Stimulated activated CD4-positive, alpha-beta T cell treated with anti-CD3 and anti-CD28 coated beads, TNF-alpha, amount 100 ng/mL, for 24 hours (primary cell): ENCODE results near the gene LYRM2.

ENCODE experiments used
- DNase-seq, 3 experiments: peaks; one replicate each; pipeline ENCODE4 v3.0.0-alpha.2; 2020; ENCODE audit warnings: low read depth in 3 of 3

Gene LYRM2

GRCh38 chr6:89638320-89639195 is at the start of gene LYRM2:
LYRM2 (minus strand) TSS chr6:89638747; CDS start chr6:89638716, 31 bp downstream.
- peak; percentile 81 to 92 (median 84) for DNase-seq

GRCh38 chr6:89688328-89688727 is 49.8 kb upstream of the LYRM2 start:
- DNase-seq, result no peak

GRCh38 chr6:89685311-89685710 is 46.8 kb upstream of the LYRM2 start:
- no peak for DNase-seq

GRCh38 chr6:89682991-89683390 is 44.4 kb upstream of the LYRM2 start:
- no peak for DNase-seq

GRCh38 chr6:89681983-89682564 is 43.5 kb upstream of the LYRM2 start:
- DNase-seq, result no peak

GRCh38 chr6:89680551-89680950 is 42.0 kb upstream of the LYRM2 start:
- no peak for DNase-seq

GRCh38 chr6:89680150-89680549 is 41.6 kb upstream of the LYRM2 start:
- no peak for DNase-seq

- no peak for DNase-seq
Measured at GRCh38 chr6:89679215-89680120, 40.9 kb upstream of the LYRM2 start.

GRCh38 chr6:89678531-89678930 is 40.0 kb upstream of the LYRM2 start:
- no peak for DNase-seq

GRCh38 chr6:89675949-89676748 is 37.6 kb upstream of the LYRM2 start:
- DNase-seq, result no peak

GRCh38 chr6:89670935-89671565 is 32.5 kb upstream of the LYRM2 start:
- no peak for DNase-seq

- no peak for DNase-seq
Measured at GRCh38 chr6:89669002-89669401, 30.5 kb upstream of the LYRM2 start.

- no peak for DNase-seq
Measured at GRCh38 chr6:89667872-89668556, 29.5 kb upstream of the LYRM2 start.

- no peak for DNase-seq
Measured at GRCh38 chr6:89662659-89663223, 24.2 kb upstream of the LYRM2 start.

GRCh38 chr6:89661559-89661958 is 23.0 kb upstream of the LYRM2 start:
- no peak for DNase-seq

- DNase-seq, result no peak
Measured at GRCh38 chr6:89660981-89661380, 22.4 kb upstream of the LYRM2 start.

GRCh38 chr6:89657445-89658158 is 19.1 kb upstream of the LYRM2 start:
- DNase-seq, result no peak

GRCh38 chr6:89655122-89655521 is 16.6 kb upstream of the LYRM2 start:
- DNase-seq, result no peak

- no peak for DNase-seq
Measured at GRCh38 chr6:89650579-89650978, 12.0 kb upstream of the LYRM2 start.
